GM12874 (cell line): ENCODE results near the gene ANP32B.
A peak's percentile ranks its signal among the peaks of the same experiment; 100 is the strongest.

ENCODE experiments used
- CTCF ChIP-seq: IDR thresholded peaks from 2 replicates; pipeline ENCODE4 v1.5.1; 2011; ENCODE audit warnings: low read depth, mild to moderate bottlenecking, control low read depth, low read length, moderate library complexity; ENCODE audit not compliant: insufficient read depth

ANP32B gene

DNA sequence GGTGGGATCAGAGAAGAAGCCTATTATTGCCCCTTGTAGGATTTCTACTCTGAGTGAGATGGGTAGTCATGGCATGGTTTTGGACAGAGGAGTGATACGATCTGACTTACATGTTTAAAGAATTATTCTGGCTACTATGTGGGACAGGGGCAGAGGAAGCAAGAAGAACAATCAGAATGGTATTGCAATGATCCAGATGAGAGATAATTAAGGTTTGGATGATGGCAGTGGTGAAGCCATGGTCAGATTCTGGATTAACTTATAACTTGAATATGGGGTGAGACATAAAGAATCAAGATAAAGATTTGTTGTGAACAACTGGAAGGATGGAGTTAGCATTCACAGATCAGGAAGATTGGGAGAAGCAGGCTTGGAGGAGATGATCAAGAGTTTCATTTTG is 41.8 kb upstream of the ANP32B start:
- no peak for TF ChIP-seq CTCF

DNA sequence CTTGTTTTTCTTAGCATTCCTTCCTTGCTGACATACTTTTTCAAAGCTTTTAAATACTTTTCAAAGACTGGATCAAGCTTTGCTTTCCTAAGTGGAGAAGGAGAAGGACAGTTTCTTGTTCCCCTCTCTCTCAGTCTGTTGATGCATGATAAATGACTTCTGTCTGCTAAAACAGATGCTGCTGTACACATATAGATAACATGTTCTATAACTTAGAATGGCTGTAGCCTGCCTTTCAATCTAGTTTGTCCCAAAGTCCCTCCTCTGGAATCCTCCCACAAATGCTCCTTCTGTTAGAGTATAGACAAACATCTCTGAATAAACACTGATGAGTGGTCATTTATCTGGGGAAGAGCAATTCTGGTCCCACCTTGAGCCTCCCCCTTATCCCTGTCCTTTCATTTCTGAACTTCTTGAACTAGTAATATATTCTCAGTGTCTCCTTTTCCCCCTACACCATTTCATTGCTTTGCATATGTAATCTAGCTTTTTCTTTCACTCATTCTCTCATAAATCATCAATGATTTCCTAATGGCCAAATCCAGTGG is 39.8 kb upstream of the ANP32B start:
- no peak for TF ChIP-seq CTCF

DNA sequence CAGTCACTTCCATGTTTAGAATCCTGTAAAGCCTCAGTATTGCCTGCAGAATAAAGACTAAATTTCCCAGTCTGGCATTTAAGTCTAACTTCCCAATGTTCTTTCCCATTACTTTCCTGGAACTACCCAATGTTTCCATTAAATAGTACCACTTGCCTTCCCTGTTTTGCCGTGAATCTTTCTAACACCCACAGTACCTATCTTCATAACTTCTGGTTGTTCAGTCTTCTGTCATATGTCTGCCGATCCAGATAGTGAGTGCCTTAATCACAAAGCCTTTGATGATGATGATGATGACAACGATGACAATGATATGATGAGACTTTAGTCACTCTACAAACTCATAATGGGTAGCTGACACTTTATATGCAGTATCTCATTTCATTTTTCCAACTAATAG is 38.5 kb upstream of the ANP32B start:
- no peak for TF ChIP-seq CTCF

- TF ChIP-seq CTCF: peak; percentile 87
These were observed 28.6 kb upstream of the ANP32B start for GRCh38 chr9:97954550-97954989.

DNA sequence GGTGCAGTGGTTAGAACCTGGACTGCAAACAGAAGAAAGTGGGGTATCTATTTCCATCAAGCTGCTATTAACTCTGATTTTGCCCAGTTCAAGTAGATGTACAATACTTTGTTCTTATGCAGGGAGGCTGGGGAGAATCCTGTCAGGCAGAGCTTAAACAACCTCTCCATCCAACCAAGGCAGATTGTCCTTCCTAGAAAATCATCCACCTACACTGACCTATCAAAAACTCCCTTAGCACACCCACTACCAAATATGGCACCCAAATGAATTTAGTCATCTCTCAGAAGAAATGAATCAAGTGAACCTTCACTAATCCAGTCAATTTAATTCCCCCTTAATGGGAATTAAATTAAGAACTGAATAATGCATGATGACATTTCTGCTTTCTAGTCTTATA is 26.8 kb upstream of the ANP32B start:
- TF ChIP-seq CTCF: no peak

DNA sequence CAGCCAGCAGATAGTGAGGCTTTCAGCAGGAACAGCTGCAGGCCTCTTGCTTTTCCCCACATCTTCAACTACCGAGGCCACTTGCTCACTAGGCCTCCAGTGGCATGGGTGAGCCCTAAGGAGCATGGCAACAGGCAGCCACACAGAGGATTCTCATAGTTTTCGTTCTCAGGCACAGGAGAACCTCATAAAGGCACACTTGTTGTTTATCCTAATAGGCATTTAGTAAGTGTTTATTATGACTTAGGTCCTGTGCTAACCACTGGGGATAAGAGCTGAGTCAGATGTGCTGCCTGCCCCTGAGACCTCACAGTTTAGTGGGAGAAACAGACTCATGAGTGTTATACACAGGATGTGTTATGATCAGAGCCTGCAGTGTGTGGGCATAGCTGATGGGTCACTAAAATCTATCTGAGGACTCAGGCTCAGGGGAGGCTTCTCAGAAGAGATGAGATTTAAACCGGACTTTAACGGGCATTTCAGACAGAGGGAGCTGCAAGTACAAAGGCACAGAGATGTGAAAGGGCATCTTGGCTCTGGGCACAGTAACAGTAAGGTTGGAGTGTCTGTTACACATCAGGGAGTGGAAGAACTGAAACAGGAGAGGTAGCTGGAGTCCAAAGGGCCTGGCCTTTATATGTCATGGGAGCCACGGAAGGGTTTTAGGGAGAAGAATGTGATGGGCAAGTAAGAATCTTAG is 24.2 kb upstream of the ANP32B start:
- no peak for TF ChIP-seq CTCF

DNA sequence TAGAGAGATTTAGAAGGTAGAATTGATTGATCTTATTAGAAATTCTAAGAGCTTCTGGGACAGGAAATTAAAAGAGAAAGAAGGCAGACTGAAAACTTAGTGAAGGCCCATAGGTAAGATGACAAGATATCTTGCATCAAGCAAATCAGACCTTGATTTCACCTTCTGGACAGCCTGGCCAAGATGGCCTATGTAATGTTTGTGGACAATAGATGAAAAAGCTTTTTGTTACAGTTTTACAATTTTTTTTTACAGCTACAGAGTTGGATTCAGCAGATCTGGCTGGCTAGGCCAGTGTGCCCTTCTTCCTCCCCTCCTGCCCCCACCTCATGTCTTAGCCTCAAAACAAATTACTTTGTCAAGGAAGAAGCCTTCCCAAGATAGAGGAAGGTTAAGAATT is 23.6 kb upstream of the ANP32B start:
- no peak for TF ChIP-seq CTCF
